ENCODE measurements around the gene ANO2. TPM values are rescaled to one million over a fixed set of nuclear protein-coding genes. Genes with fewer than 3 reads are reported as not detected.

The ANO2 gene
- total and polyA plus RNA-seq, 2 donors: 2.9 to 8.8 TPM

- Histone ChIP-seq H3K27ac (ENCODE audit: low read depth) (no peak overlapping the region), H3K4me1 (ENCODE audit: insufficient read depth) (no peaks in the 10 kb centered on the region), H3K36me3 (ENCODE audit: insufficient read depth) (no peaks in the 10 kb centered on the region), H3K4me3 (ENCODE audit: low read depth, low read length) (no peak overlapping the region)
- no peak for DNase-seq (ENCODE audit: extremely low spot score)
- WGBS: 48% methylated on average over 2 of the region's 2 CpGs
These were observed 301.8 kb downstream of the ANO2 start for GRCh38 chr12:5643266-5643665.

GRCh38 chr12:5637698-5638097 is 307.4 kb downstream of the ANO2 start:
- Histone ChIP-seq H3K36me3 (ENCODE audit: insufficient read depth) (no peaks in the 10 kb centered on the region), H3K4me1 (ENCODE audit: insufficient read depth) (no peaks in the 10 kb centered on the region), H3K27ac (ENCODE audit: low read depth) (no peak overlapping the region), H3K4me3 (ENCODE audit: low read depth, low read length) (no peak overlapping the region)
- 89% methylated on average over 4 of the region's 4 CpGs for WGBS
- DNase-seq (ENCODE audit: extremely low spot score): no peak

- no peak overlapping the region for H3K27ac ChIP-seq (ENCODE audit: low read depth)
- DNase-seq (ENCODE audit: extremely low spot score): no peak
- H3K36me3 ChIP-seq (ENCODE audit: insufficient read depth): no peaks in the 10 kb centered on the region
- no peaks in the 10 kb centered on the region for H3K4me1 ChIP-seq (ENCODE audit: insufficient read depth)
- no peak overlapping the region for H3K4me3 ChIP-seq (ENCODE audit: low read depth, low read length)
- 86% methylated on average over 4 of the region's 4 CpGs for WGBS
These were observed 308.2 kb downstream of the ANO2 start for GRCh38 chr12:5636907-5637306.

GRCh38 chr12:5633106-5633505 is 312.0 kb downstream of the ANO2 start:
- H3K4me3 ChIP-seq (ENCODE audit: low read depth, low read length): no peak overlapping the region
- no peaks in the 10 kb centered on the region for H3K36me3 ChIP-seq (ENCODE audit: insufficient read depth)
- WGBS: 51% methylated on average over 3 of the region's 3 CpGs
- H3K4me1 ChIP-seq (ENCODE audit: insufficient read depth): no peaks in the 10 kb centered on the region
- no peak for DNase-seq (ENCODE audit: extremely low spot score)
- H3K27ac ChIP-seq (ENCODE audit: low read depth): no peak overlapping the region

- WGBS: 94% methylated on average over 2 of the region's 2 CpGs
- Histone ChIP-seq H3K27ac (ENCODE audit: low read depth) (no peak overlapping the region), H3K4me1 (ENCODE audit: insufficient read depth) (no peaks in the 10 kb centered on the region), H3K4me3 (ENCODE audit: low read depth, low read length) (no peak overlapping the region), H3K36me3 (ENCODE audit: insufficient read depth) (no peaks in the 10 kb centered on the region)
- DNase-seq (ENCODE audit: extremely low spot score): no peak
These were observed 312.6 kb downstream of the ANO2 start for GRCh38 chr12:5632453-5632852.

- DNase-seq (ENCODE audit: extremely low spot score): no peak
- 78% methylated on average over 5 of the region's 5 CpGs for WGBS
- H3K36me3 ChIP-seq (ENCODE audit: insufficient read depth): no peaks in the 10 kb centered on the region
- no peak overlapping the region for H3K4me3 ChIP-seq (ENCODE audit: low read depth, low read length)
- no peaks in the 10 kb centered on the region for H3K4me1 ChIP-seq (ENCODE audit: insufficient read depth)
- no peak overlapping the region for H3K27ac ChIP-seq (ENCODE audit: low read depth)
These were observed 313.6 kb downstream of the ANO2 start for GRCh38 chr12:5631497-5631896.

GRCh38 chr12:5630726-5631125 is 314.3 kb downstream of the ANO2 start:
- H3K4me3 ChIP-seq (ENCODE audit: low read depth, low read length): no peak overlapping the region
- H3K36me3 ChIP-seq (ENCODE audit: insufficient read depth): no peaks in the 10 kb centered on the region
- H3K4me1 ChIP-seq (ENCODE audit: insufficient read depth): no peaks in the 10 kb centered on the region
- no peak for DNase-seq (ENCODE audit: extremely low spot score)
- no peak overlapping the region for H3K27ac ChIP-seq (ENCODE audit: low read depth)
- WGBS: 91% methylated on average over 4 of the region's 4 CpGs

- H3K27ac ChIP-seq (ENCODE audit: low read depth): no peak overlapping the region
- 99% methylated on average over 8 of the region's 8 CpGs for WGBS
- no peak for DNase-seq (ENCODE audit: extremely low spot score)
- no peaks in the 10 kb centered on the region for H3K4me1 ChIP-seq (ENCODE audit: insufficient read depth)
- no peak overlapping the region for H3K4me3 ChIP-seq (ENCODE audit: low read depth, low read length)
- no peaks in the 10 kb centered on the region for H3K36me3 ChIP-seq (ENCODE audit: insufficient read depth)
These were observed 316.6 kb downstream of the ANO2 start for GRCh38 chr12:5628501-5628900.

- no peaks in the 10 kb centered on the region for H3K36me3 ChIP-seq (ENCODE audit: insufficient read depth)
- H3K4me3 ChIP-seq (ENCODE audit: low read depth, low read length): no peak overlapping the region
- no peak for DNase-seq (ENCODE audit: extremely low spot score)
- H3K27ac ChIP-seq (ENCODE audit: low read depth): no peak overlapping the region
- 88% methylated on average over 8 of the region's 8 CpGs for WGBS
- H3K4me1 ChIP-seq (ENCODE audit: insufficient read depth): no peaks in the 10 kb centered on the region
These were observed 317.9 kb downstream of the ANO2 start for GRCh38 chr12:5627053-5627630.

GRCh38 chr12:5626151-5626550 is 318.9 kb downstream of the ANO2 start:
- H3K27ac ChIP-seq (ENCODE audit: low read depth): no peak overlapping the region
- no peak for DNase-seq (ENCODE audit: extremely low spot score)
- H3K4me1 ChIP-seq (ENCODE audit: insufficient read depth): no peaks in the 10 kb centered on the region
- no peaks in the 10 kb centered on the region for H3K36me3 ChIP-seq (ENCODE audit: insufficient read depth)
- WGBS: 86% methylated on average over 7 of the region's 7 CpGs
- H3K4me3 ChIP-seq (ENCODE audit: low read depth, low read length): no peak overlapping the region

GRCh38 chr12:5624486-5625272 is 320.4 kb downstream of the ANO2 start:
- DNase-seq (ENCODE audit: extremely low spot score): no peak
- H3K36me3 ChIP-seq (ENCODE audit: insufficient read depth): no peaks in the 10 kb centered on the region
- no peak overlapping the region for H3K27ac ChIP-seq (ENCODE audit: low read depth)
- H3K4me3 ChIP-seq (ENCODE audit: low read depth, low read length): no peak overlapping the region
- no peaks in the 10 kb centered on the region for H3K4me1 ChIP-seq (ENCODE audit: insufficient read depth)
- 83% methylated on average over 13 of the region's 13 CpGs for WGBS

- no peak for DNase-seq (ENCODE audit: extremely low spot score)
- Histone ChIP-seq H3K4me3 (ENCODE audit: low read depth, low read length) (no peak overlapping the region), H3K36me3 (ENCODE audit: insufficient read depth) (no peaks in the 10 kb centered on the region), H3K27ac (ENCODE audit: low read depth) (no peak overlapping the region), H3K4me1 (ENCODE audit: insufficient read depth) (no peaks in the 10 kb centered on the region)
- WGBS: 83% methylated on average over 7 of the region's 7 CpGs
These were observed 321.6 kb downstream of the ANO2 start for GRCh38 chr12:5623411-5623810.

- WGBS: 60% methylated on average over 3 of the region's 3 CpGs
- Histone ChIP-seq H3K27ac (ENCODE audit: low read depth) (no peak overlapping the region), H3K4me1 (ENCODE audit: insufficient read depth) (no peaks in the 10 kb centered on the region), H3K4me3 (ENCODE audit: low read depth, low read length) (no peak overlapping the region), H3K36me3 (ENCODE audit: insufficient read depth) (no peaks in the 10 kb centered on the region)
- no peak for DNase-seq (ENCODE audit: extremely low spot score)
These were observed 322.8 kb downstream of the ANO2 start for GRCh38 chr12:5622280-5622679.

- Histone ChIP-seq H3K4me3 (ENCODE audit: low read depth, low read length) (no peak overlapping the region), H3K4me1 (ENCODE audit: insufficient read depth) (no peaks in the 10 kb centered on the region), H3K27ac (ENCODE audit: low read depth) (no peak overlapping the region), H3K36me3 (ENCODE audit: insufficient read depth) (no peaks in the 10 kb centered on the region)
- DNase-seq (ENCODE audit: extremely low spot score): no peak
- WGBS: 88% methylated on average over 9 of the region's 9 CpGs
These were observed 323.7 kb downstream of the ANO2 start for GRCh38 chr12:5621329-5621728.

Data from urinary bladder (tissue), 4 donors.